GM12878 (cell line): ENCODE measurements around the gene SCARB1. TPM values are rescaled to one million over a fixed set of nuclear protein-coding genes. Genes with fewer than 3 reads are reported as not detected.
A peak's percentile ranks its signal among the peaks of the same experiment; 100 is the strongest.
"Not testable (repeated sequence)": the region's sequence is repeated elsewhere in the genome, so short reads cannot be mapped to it uniquely, and the experiment has no call there.

Experiments used
- ATAC-seq: fragments of 200-7000 bp; cut with Tn5 transposase; 3 replicates; pipeline ENCODE4 v1.9.1; 2020; ENCODE audit warnings: mild to moderate bottlenecking, moderate library complexity
- BruUV-seq: library from RNA; stranded (reverse); fragments of 400-500 nt; replicated peaks from 2 replicates; lab custom pipeline; 2021; lab: Mats Ljungman, UMichigan
- CTCF ChIA-PET: fragments of 300-600 bp; sonication (Branson Sonifier 250); formaldehyde crosslinking; extraction: SDS; loops from one replicate; lab custom pipeline; 2021; ENCODE audit warnings: inconsistent platforms; lab: Yijun Ruan, JAX
- POLR2A ChIA-PET: fragments of 350-600 bp; formaldehyde crosslinking; extraction: SDS; loops from one replicate; lab custom pipeline; 2021; ENCODE audit warnings: inconsistent platforms; lab: Charles Lee
- RAD21 ChIA-PET: fragments of 300-600 bp; sonication (Branson Sonifier 250); formaldehyde crosslinking; loops from one replicate; lab custom pipeline; 2023; ENCODE audit warnings: antibody characterized with exemption; ENCODE audit not compliant: unreplicated experiment; lab: Charles Lee
- SMC1A ChIA-PET: fragments of 300-600 bp; sonication (Branson Sonifier 250); formaldehyde crosslinking; loops from one replicate; lab custom pipeline; 2023; ENCODE audit not compliant: unreplicated experiment, uncharacterized antibody; lab: Charles Lee
- DNase-seq: peaks from one replicate; pipeline ENCODE4 v3.0.0-alpha.2; 2011; ENCODE audit warnings: low read depth, low spot score
- FAIRE-seq: peaks from 3 replicates; lab custom pipeline; 2011; peaks lifted over from hg19 to GRCh38; lab: Jason Lieb, UNC
- H2AFZ ChIP-seq: 2 replicates; pipeline ENCODE4 v1.6.0; 2011; ENCODE audit warnings: low read depth, low read length, control low read depth; ENCODE audit not compliant: control insufficient read depth
- H3K27ac ChIP-seq: 2 replicates; pipeline ENCODE4 v1.5.1; 2011; ENCODE audit warnings: control low read depth; ENCODE audit not compliant: control insufficient read depth, insufficient read depth
- H3K27me3 ChIP-seq, 2 experiments: replicated peaks in 1 of 2; 2 replicates each; pipeline versions ENCODE4 v1.6.0 to v1.6.1; 2011; ENCODE audit warnings: low read length in 1 of 2; ENCODE audit not compliant: control insufficient read depth in 2 of 2, insufficient read depth in 2 of 2
- H3K36me3 ChIP-seq, 2 experiments: 2 replicates each; pipeline ENCODE4 v1.5.1; 2011; ENCODE audit warnings: low read length in 1 of 2; ENCODE audit not compliant: control insufficient read depth in 2 of 2, insufficient read depth in 2 of 2
- H3K4me1 ChIP-seq: 2 replicates; pipeline ENCODE4 v1.6.1; 2011; ENCODE audit warnings: mild to moderate bottlenecking, low read length, moderate library complexity, mixed read lengths; ENCODE audit not compliant: control insufficient read depth, insufficient read depth
- H3K4me2 ChIP-seq: 2 replicates; pipeline ENCODE4 v1.6.0; 2011; ENCODE audit warnings: control low read depth; ENCODE audit not compliant: control insufficient read depth, insufficient read depth
- H3K4me3 ChIP-seq: fragments of 200-600 bp; sonication (generic); 2 replicates; pipeline ENCODE4 v1.5.1; 2016
- H3K79me2 ChIP-seq: 2 replicates; pipeline ENCODE4 v1.6.0; 2011; ENCODE audit warnings: low read length; ENCODE audit not compliant: control insufficient read depth, insufficient read depth
- H3K9ac ChIP-seq: 2 replicates; pipeline ENCODE4 v1.8.0; 2011; ENCODE audit warnings: low read length, control low read depth, mixed read lengths; ENCODE audit not compliant: control insufficient read depth, insufficient read depth
- H3K9me3 ChIP-seq: replicated peaks from 3 replicates; pipeline ENCODE4 v1.5.1; 2011; ENCODE audit warnings: mild to moderate bottlenecking, low read length; ENCODE audit not compliant: control insufficient read depth, insufficient read depth
- H4K20me1 ChIP-seq: 2 replicates; pipeline ENCODE4 v1.6.0; 2011; ENCODE audit not compliant: control insufficient read depth, insufficient read depth
- HDGF ChIP-seq: fragments of 450-650 bp; IDR thresholded peaks from 2 replicates; pipeline ENCODE4 v1.6.1; 2016; ENCODE audit warnings: antibody characterized with exemption
- WGBS: methylation state at CpG from one replicate; pipeline ENCODE4 v1.1.6; 2016; ENCODE audit warnings: low lambda C conversion rate; ENCODE audit not compliant: insufficient replicate concordance, insufficient coverage; ENCODE audit errors: missing lambda C conversion rate; 5-methylcytosine and 5-hydroxymethylcytosine counted together
- in situ Hi-C: fragments of 300-500 bp; cut with MboI; formaldehyde crosslinking; loops from 9 replicates; pipeline ENCODE4 v1.14.3; 2018; ENCODE audit warnings: mixed read lengths
- intact Hi-C: fragments of 100-400 bp; cut with micrococcal nuclease; formaldehyde crosslinking; loops from one replicate; pipeline ENCODE4 v1.14.2; 2022; ENCODE audit not compliant: unreplicated experiment
- polyA plus RNA-seq, 11 experiments: library from polyadenylated mRNA; depleted of rRNA in 4 of 11; unstranded in 6 of 11; stranded (reverse) in 5 of 11; fragments of >200 nt; fragmentation: Nextera tagmentation in 4 of 11; fragmentation: Illumina TruSeq in 1 of 11; extraction: Ambion mirVana in 4 of 11; extraction: Trizol in 1 of 11; gene quantifications; 1 replicate in 1 of 11; 2 replicates in 10 of 11; pipeline versions ENCODE4 v1.2.1 to v1.2.3, GENCODE V29; 2011 to 2016; ENCODE audit warnings: inconsistent platforms in 2 of 11, missing spikeins in 2 of 11, low read depth in 1 of 11
- total RNA-seq, 4 experiments: library from RNA; depleted of rRNA in 3 of 4; stranded (reverse); fragments of >200 nt in 3 of 4; fragmentation: Illumina TruSeq in 1 of 4; extraction: Trizol in 1 of 4; gene quantifications; 2 replicates each; pipeline versions ENCODE4 v1.2.1 to v1.2.3, GENCODE V29; 2013 to 2021

Gene SCARB1
- total and polyA plus RNA-seq, 10 of the 15 experiments (the other 5 are each of a cell fraction or from before 2014, with no cell fraction given), result 0.34 to 104 (median 63.1) TPM

DNA sequence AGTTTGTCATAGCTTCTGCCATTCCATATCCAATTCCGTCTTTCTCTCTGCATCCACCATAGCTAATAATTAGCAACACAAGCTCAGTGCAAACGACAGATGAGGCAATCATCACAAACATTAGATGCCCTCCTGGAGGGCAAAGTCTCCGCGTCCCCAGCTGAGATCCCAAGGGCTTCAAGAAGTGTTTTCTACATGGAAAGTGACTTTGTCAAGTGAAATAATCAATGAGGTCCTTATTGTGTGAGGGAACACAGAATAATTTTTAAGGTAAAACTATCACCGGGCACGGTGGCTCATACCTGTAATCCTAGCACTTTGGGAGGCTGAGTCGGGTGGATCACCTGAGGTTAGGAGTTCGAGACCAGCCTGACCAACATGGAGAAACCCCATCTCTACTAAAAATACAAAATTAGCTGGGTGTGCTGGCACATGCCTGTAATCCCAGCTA lies 36.7 kb upstream of the SCARB1 start:
- BruUV-seq, DNase-seq, H3K9me3 ChIP-seq, H3K4me2 ChIP-seq, H3K4me3 ChIP-seq, H3K27ac ChIP-seq, H4K20me1 ChIP-seq, ATAC-seq, H3K27me3 ChIP-seq, H2AFZ ChIP-seq, H3K79me2 ChIP-seq, H3K36me3 ChIP-seq, H3K9ac ChIP-seq, FAIRE-seq: not testable (repeated sequence)
- intact Hi-C loops (loop anchor here (5.0 kb wide), 1 partner anchor 863 kb away; no protein-coding TSS in a partner anchor), in situ Hi-C loops (loop anchor here (10.0 to 25.0 kb wide), 2 partner anchors 866 to 1463 kb away; partner anchors contain the start of gene RILPL2)
- peaks cover 37% of the 10 kb centered on the region for H3K4me1 ChIP-seq
- POLR2A ChIA-PET, result interaction anchor here (1.1 to 4.3 kb wide), 7 partner anchors 11 to 43 kb away, joined by 3 to 46 read pairs (median 7); partner anchors contain the start of gene UBC
- 83% methylated on average over 8 of the region's 8 CpGs for WGBS
- SMC1A ChIA-PET, result interaction anchor here (1.0 to 4.4 kb wide), 16 partner anchors 8 to 864 kb away, joined by 3 to 31 read pairs (median 6); no protein-coding TSS in a partner anchor
- RAD21 ChIA-PET, result interaction anchor here (0.8 to 4.9 kb wide), 12 partner anchors 9 to 406 kb away, joined by 3 to 51 read pairs (median 8); no protein-coding TSS in a partner anchor
- CTCF ChIA-PET, result interaction anchor here (0.7 to 4.8 kb wide), 13 partner anchors 10 to 129 kb away, joined by 3 to 30 read pairs (median 7); no protein-coding TSS in a partner anchor

DNA sequence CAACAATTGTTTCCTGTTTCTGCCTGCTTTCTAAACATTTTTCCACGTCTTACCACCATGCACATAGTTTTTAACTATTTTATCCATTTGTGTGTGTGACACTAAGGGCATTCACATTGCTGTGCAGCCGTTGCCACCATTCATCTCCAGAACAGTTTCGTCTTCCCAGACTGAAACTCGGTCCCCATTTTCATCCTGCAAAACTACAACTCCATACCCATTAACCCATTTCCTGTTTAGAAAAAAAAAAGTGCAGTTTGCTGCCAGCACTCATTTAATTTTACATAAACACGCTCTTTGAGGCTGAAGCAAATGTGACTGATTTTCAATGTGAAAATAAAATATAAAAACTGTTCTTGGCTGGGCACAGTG lies 35.2 kb upstream of the SCARB1 start:
- FAIRE-seq, result no peak
- in situ Hi-C loops, result no loop called here
- Histone ChIP-seq H2AFZ (peak overlapping the region; percentile 61), H3K9ac (no peak overlapping the region; the same call in 1 of the 2 replicates), H3K4me3 (no peak overlapping the region; the same call in 1 of the 2 replicates), H3K36me3 (no peaks in the 10 kb centered on the region), H3K4me2 (peak overlapping the region; percentile 76), H4K20me1 (no peaks in the 10 kb centered on the region), H3K9me3 (no peaks in the 10 kb centered on the region), H3K79me2 (no peaks in the 10 kb centered on the region), H3K4me1 (peaks cover 31% of the 10 kb centered on the region), H3K27ac (peak overlapping the region; percentile 27; the same call in 1 of the 2 replicates), H3K27me3 (no peaks in the 10 kb centered on the region)
- SMC1A ChIA-PET, result interaction anchor here (0.7 to 4.4 kb wide), 5 partner anchors 17 to 128 kb away, joined by 3 to 31 read pairs (median 8); no protein-coding TSS in a partner anchor
- intact Hi-C loops, result loop anchor here (2.0 kb wide), 2 partner anchors 36 to 124 kb away; partner anchors contain the start of gene SCARB1
- no TSS peak for BruUV-seq
- TF ChIP-seq HDGF, result no peak
- POLR2A ChIA-PET, result interaction anchor here (1.9 to 4.3 kb wide), 2 partner anchors 13 to 18 kb away, joined by 7 to 46 read pairs; partner anchors contain the start of gene UBC
- WGBS, result 11% methylated on average over 5 of the region's 5 CpGs
- RAD21 ChIA-PET, result interaction anchor here (2.2 to 4.9 kb wide), 4 partner anchors 19 to 124 kb away, joined by 8 to 51 read pairs (median 26); no protein-coding TSS in a partner anchor
- CTCF ChIA-PET, result interaction anchor here (0.7 to 4.8 kb wide), 5 partner anchors 19 to 120 kb away, joined by 3 to 30 read pairs (median 7); no protein-coding TSS in a partner anchor
- no peak for DNase-seq
- no peak for ATAC-seq
